Transverse colon (tissue), 4 donors: Measurements from ENCODE around the gene ATP1B1.

Experiments used
- CTCF ChIP-seq, 5 experiments: fragments of 200-600 bp in 3 of 5; fragments of 450-650 bp in 2 of 5; sonication (generic) in 3 of 5; IDR thresholded peaks; 1 replicate in 2 of 5; 2 replicates in 3 of 5; pipeline ENCODE4 v1.5.1; 2016 to 2017; ENCODE audit warnings: antibody characterized with exemption in 5 of 5, inconsistent platforms in 3 of 5, mild to moderate bottlenecking in 2 of 5, moderate library complexity in 1 of 5
- POLR2AphosphoS5 ChIP-seq, 3 donors: sonication (generic); formaldehyde crosslinking; IDR thresholded peaks; one replicate each; pipeline ENCODE4 v1.6.1; 2016; ENCODE audit warnings: antibody characterized with exemption in 3 of 3

- TF ChIP-seq CTCF (IDR thresholded peaks at IDR 0.05) (no peak), POLR2AphosphoS5 (IDR thresholded peaks at IDR 0.05) (no peak)
Measured at GRCh38 chr1:169130683-169131082, 24.2 kb downstream of the ATP1B1 start.
